Body of pancreas (tissue), 4 donors: ENCODE data around the gene ANKRD12.

Source experiments
- POLR2A ChIP-seq, 3 donors: fragments of 450-650 bp; IDR thresholded peaks; one replicate each; pipeline ENCODE4 v1.6.1; 2016; ENCODE audit warnings: antibody characterized with exemption in 3 of 3, mild to moderate bottlenecking in 2 of 3
- TF ChIP-seq, protein P1 (sequence below), 7 experiments: fragments of 450-650 bp in 4 of 7; fragments of 200-600 bp in 3 of 7; sonication (generic) in 3 of 7; IDR thresholded peaks; one replicate each; pipeline ENCODE4 v1.5.1; 2016 to 2019; ENCODE audit warnings: antibody characterized with exemption in 7 of 7

DNA sequence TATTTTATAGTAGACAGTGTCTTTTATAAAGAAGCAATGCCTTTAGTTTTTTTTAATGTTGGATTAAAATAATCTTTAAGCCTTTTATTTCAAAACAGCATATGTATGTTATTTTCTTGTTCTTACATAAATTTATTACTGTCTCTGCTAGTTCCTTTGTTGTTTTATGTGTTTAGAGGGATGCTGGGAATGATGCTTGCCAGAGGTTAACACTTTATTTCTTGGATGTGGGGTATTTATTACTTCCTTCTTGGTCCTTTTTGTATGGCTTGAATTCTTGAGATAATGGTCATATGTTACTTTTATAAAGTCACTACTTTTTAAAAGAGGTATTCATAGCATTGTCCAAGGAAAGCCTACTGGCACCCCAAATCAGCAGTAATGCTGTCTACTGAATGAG, 63.1 kb downstream of the ANKRD12 start:
- TF ChIP-seq, protein P1, sequence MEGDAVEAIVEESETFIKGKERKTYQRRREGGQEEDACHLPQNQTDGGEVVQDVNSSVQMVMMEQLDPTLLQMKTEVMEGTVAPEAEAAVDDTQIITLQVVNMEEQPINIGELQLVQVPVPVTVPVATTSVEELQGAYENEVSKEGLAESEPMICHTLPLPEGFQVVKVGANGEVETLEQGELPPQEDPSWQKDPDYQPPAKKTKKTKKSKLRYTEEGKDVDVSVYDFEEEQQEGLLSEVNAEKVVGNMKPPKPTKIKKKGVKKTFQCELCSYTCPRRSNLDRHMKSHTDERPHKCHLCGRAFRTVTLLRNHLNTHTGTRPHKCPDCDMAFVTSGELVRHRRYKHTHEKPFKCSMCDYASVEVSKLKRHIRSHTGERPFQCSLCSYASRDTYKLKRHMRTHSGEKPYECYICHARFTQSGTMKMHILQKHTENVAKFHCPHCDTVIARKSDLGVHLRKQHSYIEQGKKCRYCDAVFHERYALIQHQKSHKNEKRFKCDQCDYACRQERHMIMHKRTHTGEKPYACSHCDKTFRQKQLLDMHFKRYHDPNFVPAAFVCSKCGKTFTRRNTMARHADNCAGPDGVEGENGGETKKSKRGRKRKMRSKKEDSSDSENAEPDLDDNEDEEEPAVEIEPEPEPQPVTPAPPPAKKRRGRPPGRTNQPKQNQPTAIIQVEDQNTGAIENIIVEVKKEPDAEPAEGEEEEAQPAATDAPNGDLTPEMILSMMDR (IDR thresholded peaks at IDR 0.05): no peak
- TF ChIP-seq POLR2A (IDR thresholded peaks at IDR 0.05): no peak
